Measurements from ENCODE around the gene RGS13.

DNA sequence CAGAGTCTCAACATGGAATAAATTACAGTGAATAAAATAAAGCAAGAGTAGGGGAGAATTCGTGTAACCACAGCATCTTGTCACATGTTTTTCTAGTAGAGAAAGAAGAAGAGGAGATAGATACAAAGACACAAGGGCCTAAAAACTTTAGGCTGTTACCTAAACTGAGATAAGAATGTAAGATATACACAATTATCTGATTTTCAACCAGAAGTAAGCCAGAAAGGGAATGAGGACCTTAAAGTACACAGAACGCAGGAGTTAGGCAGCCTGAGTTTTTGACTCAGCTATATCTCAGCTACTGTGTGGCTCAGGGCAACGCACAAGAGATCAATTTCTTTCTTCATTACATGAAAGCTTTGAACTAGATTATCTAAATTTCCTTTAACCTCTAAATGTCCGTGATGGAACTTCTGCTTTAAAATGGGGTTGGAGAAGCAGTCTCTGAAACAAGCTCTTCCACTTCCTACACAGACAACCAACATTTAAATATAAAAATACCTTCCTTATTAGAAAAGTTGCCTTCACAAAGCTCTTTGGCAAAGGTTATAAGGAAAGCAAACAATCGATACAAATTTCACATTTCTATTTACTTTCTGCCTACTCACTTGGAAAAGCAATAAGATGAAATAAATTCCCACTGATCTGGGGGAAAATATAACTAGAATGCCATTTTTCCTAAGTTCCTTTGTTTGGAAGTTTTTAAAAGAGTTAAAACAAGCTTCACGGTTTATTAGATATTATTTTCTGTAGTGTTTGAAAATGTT is 5.2 kb upstream of the RGS13 start:
- TF ChIP-seq POLR2A (IDR thresholded peaks at IDR 0.05) (no peak), CTCF (IDR thresholded peaks at IDR 0.05) (no peak)

All from gastroesophageal sphincter (tissue), 3 donors.